HUES6 (cell line): ENCODE results near the gene MRTO4.

Experiments used
- H3K27ac ChIP-seq: 2 replicates; pipeline ENCODE4 v1.7.0; 2013; ENCODE audit warnings: low read depth, mild to moderate bottlenecking, low read length, inconsistent platforms
- H3K27me3 ChIP-seq: 2 replicates; pipeline ENCODE4 v1.6.1; 2013; ENCODE audit warnings: low read length; ENCODE audit not compliant: control insufficient read depth, insufficient read depth
- H3K36me3 ChIP-seq: 2 replicates; pipeline ENCODE4 v1.6.1; 2013; ENCODE audit warnings: low read length; ENCODE audit not compliant: control insufficient read depth, insufficient read depth
- H3K4me1 ChIP-seq: 2 replicates; pipeline ENCODE4 v1.6.1; 2013; ENCODE audit warnings: low read length; ENCODE audit not compliant: control insufficient read depth, insufficient read depth
- H3K4me3 ChIP-seq: 2 replicates; pipeline ENCODE4 v1.5.1; 2013; ENCODE audit warnings: low read depth, low read length
- H3K9ac ChIP-seq: one replicate; pipeline ENCODE4 v1.6.1; 2013; ENCODE audit warnings: mild to moderate bottlenecking, low read length
- H3K9me3 ChIP-seq: 2 replicates; pipeline ENCODE4 v1.6.1; 2013; ENCODE audit warnings: low read depth, low read length; ENCODE audit not compliant: control insufficient read depth, insufficient read depth

The MRTO4 gene

GRCh38 chr1:19251305-19252196 lies at the start of gene MRTO4, which contains the start of gene EMC1:
TSS of gene MRTO4 (plus strand) at chr1:19251805. CDS start at chr1:19251836, 31 bp downstream.
TSS of gene EMC1 (minus strand) at chr1:19251524. CDS start at chr1:19251509, 15 bp downstream.
- Histone ChIP-seq H3K27me3 (no peaks in the 10 kb centered on the region), H3K4me1 (peaks cover 14% of the 10 kb centered on the region), H3K9ac (peak within 1 kb of the TSS; percentile 99), H3K36me3 (peaks cover 34% of the 10 kb centered on the region), H3K9me3 (no peaks in the 10 kb centered on the region), H3K27ac (peak within 1 kb of the TSS; percentile 98), H3K4me3 (peak within 1 kb of the TSS; percentile 99)

GRCh38 chr1:19202396-19202795 lies 49.2 kb upstream of the MRTO4 start:
- no peak overlapping the region for H3K27ac ChIP-seq
- peaks cover 51% of the 10 kb centered on the region for H3K36me3 ChIP-seq
- H3K9ac ChIP-seq = no peak overlapping the region
- no peaks in the 10 kb centered on the region for H3K27me3 ChIP-seq
- H3K9me3 ChIP-seq = no peaks in the 10 kb centered on the region
- H3K4me1 ChIP-seq = no peaks in the 10 kb centered on the region
- no peak overlapping the region for H3K4me3 ChIP-seq

DNA sequence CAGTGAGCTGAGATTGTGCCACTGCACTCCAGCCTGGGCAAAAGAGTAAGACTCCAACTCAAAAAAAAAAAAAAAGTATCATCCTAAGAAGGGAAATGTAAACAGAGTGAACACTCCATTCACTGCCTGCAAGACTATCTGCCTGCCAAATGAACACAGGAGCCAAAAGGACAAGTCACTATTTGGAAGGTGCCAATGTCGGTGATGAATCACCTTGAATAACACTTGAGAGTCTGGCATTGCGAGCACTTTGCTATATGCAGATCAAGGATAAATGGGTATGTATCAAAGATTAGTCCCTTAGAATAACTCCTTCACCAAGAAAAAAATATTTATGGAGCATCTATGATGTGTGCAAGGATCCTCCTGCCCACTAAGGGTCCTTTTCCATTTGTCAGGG lies 48.2 kb upstream of the MRTO4 start:
- H3K4me3 ChIP-seq = no peak overlapping the region
- H3K9me3 ChIP-seq = no peaks in the 10 kb centered on the region
- peaks cover 41% of the 10 kb centered on the region for H3K36me3 ChIP-seq
- H3K27ac ChIP-seq = no peak overlapping the region
- H3K9ac ChIP-seq = no peak overlapping the region
- H3K4me1 ChIP-seq = no peaks in the 10 kb centered on the region
- no peaks in the 10 kb centered on the region for H3K27me3 ChIP-seq

GRCh38 chr1:19204446-19205266 lies 46.9 kb upstream of the MRTO4 start:
- Histone ChIP-seq H3K9ac (no peak overlapping the region), H3K27ac (no peak overlapping the region), H3K4me3 (no peak overlapping the region), H3K4me1 (no peaks in the 10 kb centered on the region), H3K27me3 (no peaks in the 10 kb centered on the region), H3K9me3 (no peaks in the 10 kb centered on the region), H3K36me3 (peaks cover 29% of the 10 kb centered on the region)

GRCh38 chr1:19205403-19205802 lies 46.2 kb upstream of the MRTO4 start:
- Histone ChIP-seq H3K9me3 (no peaks in the 10 kb centered on the region), H3K27me3 (no peaks in the 10 kb centered on the region), H3K27ac (no peak overlapping the region), H3K36me3 (peaks cover 21% of the 10 kb centered on the region), H3K4me1 (no peaks in the 10 kb centered on the region), H3K9ac (no peak overlapping the region), H3K4me3 (no peak overlapping the region)

DNA sequence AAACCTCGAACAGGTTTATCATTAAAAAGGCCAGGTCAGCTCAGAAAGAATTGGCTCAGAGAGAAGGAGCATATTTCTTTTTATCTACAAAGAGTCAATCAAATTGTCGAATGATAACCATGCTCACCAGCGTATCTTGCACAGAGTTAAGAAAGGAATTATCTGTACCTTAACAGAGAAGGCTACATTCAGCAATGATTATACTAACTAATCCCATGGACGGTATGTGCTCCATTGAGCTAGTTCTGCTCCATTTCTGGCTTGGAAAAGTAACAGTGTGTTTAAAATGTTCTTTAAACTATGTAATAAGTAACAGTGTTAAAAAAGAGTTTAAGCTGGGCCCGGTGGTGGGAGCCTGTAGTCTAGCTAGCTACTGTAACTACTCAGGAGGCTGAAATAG lies 45.8 kb upstream of the MRTO4 start:
- H3K9me3 ChIP-seq = no peaks in the 10 kb centered on the region
- peaks cover 17% of the 10 kb centered on the region for H3K36me3 ChIP-seq
- H3K27me3 ChIP-seq = no peaks in the 10 kb centered on the region
- H3K9ac ChIP-seq = no peak overlapping the region
- H3K4me3 ChIP-seq = no peak overlapping the region
- H3K4me1 ChIP-seq = no peaks in the 10 kb centered on the region
- H3K27ac ChIP-seq = no peak overlapping the region

DNA sequence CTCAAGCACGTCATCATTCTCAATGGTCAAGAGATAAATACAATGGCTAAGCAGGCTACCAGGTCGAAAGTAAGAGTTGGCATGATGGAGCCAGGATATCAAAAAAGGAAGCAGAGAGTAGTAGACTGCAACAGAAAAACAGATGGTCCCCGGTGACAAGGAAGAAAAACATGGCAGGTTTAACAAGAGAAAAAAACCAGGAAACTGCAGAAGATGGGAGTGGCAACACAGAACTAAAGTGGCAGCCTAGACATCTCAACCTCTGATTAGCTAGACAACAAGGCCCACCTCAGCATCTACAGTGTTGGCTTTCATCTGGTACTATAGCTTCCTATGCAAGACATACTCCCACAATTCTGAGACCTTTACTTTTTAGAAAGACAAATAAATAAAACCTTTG lies 44.7 kb upstream of the MRTO4 start:
- no peak overlapping the region for H3K27ac ChIP-seq
- peaks cover 6% of the 10 kb centered on the region for H3K4me1 ChIP-seq
- H3K36me3 ChIP-seq = peaks cover 6% of the 10 kb centered on the region
- no peak overlapping the region for H3K9ac ChIP-seq
- no peak overlapping the region for H3K4me3 ChIP-seq
- H3K27me3 ChIP-seq = no peaks in the 10 kb centered on the region
- H3K9me3 ChIP-seq = no peaks in the 10 kb centered on the region

- peaks cover 12% of the 10 kb centered on the region for H3K36me3 ChIP-seq
- H3K4me1 ChIP-seq = peaks cover 6% of the 10 kb centered on the region
- no peaks in the 10 kb centered on the region for H3K9me3 ChIP-seq
- H3K4me3 ChIP-seq = peak overlapping the region; percentile 86
- peak overlapping the region; percentile 97 for H3K9ac ChIP-seq
- H3K27me3 ChIP-seq = no peaks in the 10 kb centered on the region
- H3K27ac ChIP-seq = peak overlapping the region; percentile 90
Measured at GRCh38 chr1:19208710-19209438, 42.7 kb upstream of the MRTO4 start.

DNA sequence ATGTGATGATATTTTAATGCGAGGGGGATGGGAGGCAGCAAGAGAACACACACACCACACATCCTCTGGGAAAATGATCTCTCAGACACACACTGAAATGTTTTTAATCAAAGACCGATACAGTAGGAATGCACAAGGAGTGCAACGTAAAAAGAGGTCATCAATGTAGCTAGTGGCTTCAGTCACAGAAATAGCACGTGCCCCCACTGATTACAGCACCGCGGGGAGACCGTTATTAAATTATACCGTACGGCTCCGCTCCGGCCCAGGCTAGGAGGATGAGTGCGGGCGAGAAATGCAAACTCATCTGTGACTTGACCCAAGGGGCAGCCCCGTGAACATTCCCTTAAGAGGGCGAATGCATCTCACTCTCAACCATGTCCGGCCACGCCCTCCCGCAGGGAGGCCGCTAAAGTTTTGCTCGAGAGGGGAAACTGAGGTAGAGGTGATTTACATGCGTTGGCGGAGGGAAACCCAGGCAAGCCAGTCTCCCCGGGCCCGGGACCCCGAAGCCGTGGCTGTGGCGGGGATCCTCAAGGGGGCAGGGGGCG lies 42.1 kb upstream of the MRTO4 start:
- Histone ChIP-seq H3K9me3 (no peaks in the 10 kb centered on the region), H3K9ac (peak overlapping the region; percentile 97), H3K36me3 (peaks cover 19% of the 10 kb centered on the region), H3K27me3 (no peaks in the 10 kb centered on the region), H3K27ac (peak overlapping the region; percentile 90), H3K4me3 (peak overlapping the region; percentile 86), H3K4me1 (peaks cover 6% of the 10 kb centered on the region)

GRCh38 chr1:19209990-19210771 lies 41.4 kb upstream of the MRTO4 start, which contains the start of gene UBR4:
TSS of gene UBR4 (minus strand) at chr1:19210266. CDS start at chr1:19210248, 18 bp downstream.
- H3K4me3 ChIP-seq = peak within 1 kb of the TSS; percentile 86
- peak within 1 kb of the TSS; percentile 90 for H3K27ac ChIP-seq
- H3K36me3 ChIP-seq = peaks cover 24% of the 10 kb centered on the region
- no peaks in the 10 kb centered on the region for H3K27me3 ChIP-seq
- peaks cover 6% of the 10 kb centered on the region for H3K4me1 ChIP-seq
- peak within 1 kb of the TSS; percentile 97 for H3K9ac ChIP-seq
- H3K9me3 ChIP-seq = no peaks in the 10 kb centered on the region
